GF-D8 (cell line): ENCODE results near the gene NKX6-2.

Experiments
- DNase-seq: peaks from one replicate; lab custom pipeline; 2025; lab: John Stamatoyannopoulos, UW

NKX6-2 gene

GRCh38 chr10:132813001-132813401, 27.1 kb upstream of the NKX6-2 start:
- DNase-seq, result no peak

GRCh38 chr10:132812520-132812919, 26.6 kb upstream of the NKX6-2 start:
- DNase-seq, result no peak

GRCh38 chr10:132811891-132812481, 26.0 kb upstream of the NKX6-2 start:
- DNase-seq, result no peak

GRCh38 chr10:132810807-132811700, 25.1 kb upstream of the NKX6-2 start:
- DNase-seq, result no peak

GRCh38 chr10:132810141-132810806, 24.3 kb upstream of the NKX6-2 start:
- no peak for DNase-seq

GRCh38 chr10:132809232-132810140, 23.5 kb upstream of the NKX6-2 start:
- DNase-seq, result no peak

GRCh38 chr10:132808383-132809231, 22.7 kb upstream of the NKX6-2 start:
- no peak for DNase-seq

- DNase-seq, result no peak
Measured at GRCh38 chr10:132807621-132808049, 21.7 kb upstream of the NKX6-2 start.

GRCh38 chr10:132806561-132807003, 20.6 kb upstream of the NKX6-2 start:
- no peak for DNase-seq

- no peak for DNase-seq
Measured at GRCh38 chr10:132806110-132806509, 20.2 kb upstream of the NKX6-2 start.

- no peak for DNase-seq
Measured at GRCh38 chr10:132805599-132805998, 19.7 kb upstream of the NKX6-2 start.

GRCh38 chr10:132804785-132805426, 19.0 kb upstream of the NKX6-2 start:
- no peak for DNase-seq

GRCh38 chr10:132804287-132804686, 18.3 kb upstream of the NKX6-2 start:
- no peak for DNase-seq

- DNase-seq, result no peak
Measured at GRCh38 chr10:132803416-132804210, 17.7 kb upstream of the NKX6-2 start.

GRCh38 chr10:132802694-132803320, 16.9 kb upstream of the NKX6-2 start:
- DNase-seq, result no peak

GRCh38 chr10:132802048-132802447, 16.1 kb upstream of the NKX6-2 start:
- DNase-seq, result no peak

GRCh38 chr10:132799865-132800264, 13.9 kb upstream of the NKX6-2 start:
- no peak for DNase-seq

- DNase-seq, result no peak
Measured at GRCh38 chr10:132798876-132799275, 12.9 kb upstream of the NKX6-2 start.

GRCh38 chr10:132798403-132798802, 12.5 kb upstream of the NKX6-2 start:
- DNase-seq, result no peak
